HepG2 (cell line): ENCODE data around the gene C14orf119. TPM values are rescaled to one million over a fixed set of nuclear protein-coding genes. Genes with fewer than 3 reads are reported as not detected.

Source experiments
- ERF ChIP-seq: IDR thresholded peaks from 2 replicates; pipeline ENCODE4 v1.6.1; 2018; ENCODE audit warnings: missing biosample characterization, missing genetic modification reagents
- FOXP4 ChIP-seq: sonication (generic); formaldehyde crosslinking; IDR thresholded peaks from 2 replicates; pipeline ENCODE4 v1.4.0; 2020; ENCODE audit warnings: missing genetic modification reagents
- HOXA7 ChIP-seq: sonication (generic); formaldehyde crosslinking; IDR thresholded peaks from 2 replicates; pipeline ENCODE4 v1.8.1; 2022; ENCODE audit warnings: mild to moderate bottlenecking, missing genetic modification reagents, moderate library complexity
- MXD3 ChIP-seq: IDR thresholded peaks from 2 replicates; pipeline ENCODE4 v1.6.1; 2016; ENCODE audit warnings: mild to moderate bottlenecking, missing biosample characterization, missing genetic modification reagents
- MYC ChIP-seq: sonication (generic); formaldehyde crosslinking; IDR thresholded peaks from 2 replicates; pipeline ENCODE4 v1.9.0; 2021; ENCODE audit warnings: missing genetic modification reagents, borderline replicate concordance
- NFKB2 ChIP-seq: sonication (generic); formaldehyde crosslinking; IDR thresholded peaks from 2 replicates; pipeline ENCODE4 v1.4.0; 2020; ENCODE audit warnings: missing genetic modification reagents, borderline replicate concordance
- SRSF1 ChIP-seq: fragments of 200-400 bp; formaldehyde crosslinking; optimal IDR thresholded peaks from 2 replicates; pipeline ENCODE3; 2017; ENCODE audit warnings: mild to moderate bottlenecking, low read depth, low read length, moderate library complexity
- TMF1 ChIP-seq: sonication (generic); formaldehyde crosslinking; IDR thresholded peaks from 2 replicates; pipeline ENCODE4 v1.8.1; 2022; ENCODE audit warnings: low read depth, missing genetic modification reagents
- TRIM24 ChIP-seq: sonication (generic); formaldehyde crosslinking; IDR thresholded peaks from 2 replicates; pipeline ENCODE4 v1.8.0; 2022; ENCODE audit warnings: mild to moderate bottlenecking, missing genetic modification reagents
- UBTF ChIP-seq: sonication (generic); formaldehyde crosslinking; IDR thresholded peaks from 2 replicates; pipeline ENCODE4 v1.4.0; 2020; ENCODE audit warnings: mild to moderate bottlenecking, missing genetic modification reagents
- XBP1 ChIP-seq: sonication (generic); formaldehyde crosslinking; IDR thresholded peaks from 2 replicates; pipeline ENCODE4 v1.5.0; 2020; ENCODE audit warnings: missing genetic modification reagents
- ZFX ChIP-seq: sonication (generic); formaldehyde crosslinking; IDR thresholded peaks from 2 replicates; pipeline ENCODE4 v1.4.0; 2020; ENCODE audit warnings: mild to moderate bottlenecking, low read depth, missing genetic modification reagents, moderate library complexity
- ZNF292 ChIP-seq: sonication (generic); formaldehyde crosslinking; IDR thresholded peaks from 2 replicates; pipeline ENCODE4 v1.8.1; 2022; ENCODE audit warnings: mild to moderate bottlenecking, low read depth, missing genetic modification reagents, borderline replicate concordance
- ZNF30 ChIP-seq: sonication (generic); formaldehyde crosslinking; IDR thresholded peaks from 2 replicates; pipeline ENCODE4 v1.5.0; 2020; ENCODE audit warnings: mild to moderate bottlenecking, missing genetic modification reagents
- ZNF550 ChIP-seq: sonication (generic); formaldehyde crosslinking; IDR thresholded peaks from 2 replicates; pipeline ENCODE4 v1.4.0; 2020; ENCODE audit warnings: mild to moderate bottlenecking, missing genetic modification reagents, borderline replicate concordance
- ZNF577 ChIP-seq: sonication (generic); formaldehyde crosslinking; IDR thresholded peaks from 2 replicates; pipeline ENCODE4 v1.4.0; 2020; ENCODE audit warnings: mild to moderate bottlenecking, low read depth, missing genetic modification reagents, borderline replicate concordance
- ZNF720 ChIP-seq: sonication (generic); formaldehyde crosslinking; IDR thresholded peaks from 2 replicates; pipeline ENCODE4 v1.4.0; 2020; ENCODE audit warnings: missing genetic modification reagents
- ZNF768 ChIP-seq: sonication (generic); formaldehyde crosslinking; IDR thresholded peaks from 2 replicates; pipeline ENCODE4 v1.4.0; 2020; ENCODE audit warnings: missing genetic modification reagents
- ZNF891 ChIP-seq: sonication (generic); formaldehyde crosslinking; IDR thresholded peaks from 2 replicates; pipeline ENCODE4 v1.5.0; 2020; ENCODE audit warnings: mild to moderate bottlenecking, missing genetic modification reagents
- ZSCAN21 ChIP-seq: sonication (generic); formaldehyde crosslinking; IDR thresholded peaks from 2 replicates; pipeline ENCODE4 v1.8.0; 2022; ENCODE audit warnings: mild to moderate bottlenecking, missing genetic modification reagents, moderate library complexity, borderline replicate concordance
- polyA plus RNA-seq, 8 experiments: library from polyadenylated mRNA; depleted of rRNA in 3 of 8; stranded (reverse) in 7 of 8; unstranded in 1 of 8; fragments of >200 nt; fragmentation: Illumina TruSeq in 4 of 8; extraction: Trizol in 4 of 8; gene quantifications; 2 replicates each; pipeline versions ENCODE4 v1.2.1 to v1.2.3, GENCODE V29; 2011 to 2016; ENCODE audit warnings: low read depth in 4 of 8, missing spikeins in 1 of 8, mixed read lengths in 1 of 8; ENCODE audit not compliant: insufficient read depth in 1 of 8
- total RNA-seq, 5 experiments: library from RNA; depleted of rRNA; stranded (reverse); fragments of >200 nt; fragmentation: Illumina TruSeq; extraction: Trizol; gene quantifications; 2 replicates each; pipeline ENCODE4 v1.2.3, GENCODE V29; 2016; ENCODE audit warnings: low read depth in 1 of 5
- TF ChIP-seq, protein P1 (sequence below): sonication (generic); formaldehyde crosslinking; IDR thresholded peaks from 2 replicates; pipeline ENCODE4 v1.9.0; 2022; ENCODE audit warnings: low read depth, missing genetic modification reagents
- TF ChIP-seq, protein P2 (sequence below): sonication (generic); formaldehyde crosslinking; IDR thresholded peaks from 2 replicates; pipeline ENCODE4 v1.4.0; 2020; ENCODE audit warnings: mild to moderate bottlenecking, missing genetic modification reagents

Gene C14orf119
- total and polyA plus RNA-seq, 2 of the 13 experiments (the other 11 are each of a cell fraction or from before 2014, with no cell fraction given): 117 to 206 TPM

DNA sequence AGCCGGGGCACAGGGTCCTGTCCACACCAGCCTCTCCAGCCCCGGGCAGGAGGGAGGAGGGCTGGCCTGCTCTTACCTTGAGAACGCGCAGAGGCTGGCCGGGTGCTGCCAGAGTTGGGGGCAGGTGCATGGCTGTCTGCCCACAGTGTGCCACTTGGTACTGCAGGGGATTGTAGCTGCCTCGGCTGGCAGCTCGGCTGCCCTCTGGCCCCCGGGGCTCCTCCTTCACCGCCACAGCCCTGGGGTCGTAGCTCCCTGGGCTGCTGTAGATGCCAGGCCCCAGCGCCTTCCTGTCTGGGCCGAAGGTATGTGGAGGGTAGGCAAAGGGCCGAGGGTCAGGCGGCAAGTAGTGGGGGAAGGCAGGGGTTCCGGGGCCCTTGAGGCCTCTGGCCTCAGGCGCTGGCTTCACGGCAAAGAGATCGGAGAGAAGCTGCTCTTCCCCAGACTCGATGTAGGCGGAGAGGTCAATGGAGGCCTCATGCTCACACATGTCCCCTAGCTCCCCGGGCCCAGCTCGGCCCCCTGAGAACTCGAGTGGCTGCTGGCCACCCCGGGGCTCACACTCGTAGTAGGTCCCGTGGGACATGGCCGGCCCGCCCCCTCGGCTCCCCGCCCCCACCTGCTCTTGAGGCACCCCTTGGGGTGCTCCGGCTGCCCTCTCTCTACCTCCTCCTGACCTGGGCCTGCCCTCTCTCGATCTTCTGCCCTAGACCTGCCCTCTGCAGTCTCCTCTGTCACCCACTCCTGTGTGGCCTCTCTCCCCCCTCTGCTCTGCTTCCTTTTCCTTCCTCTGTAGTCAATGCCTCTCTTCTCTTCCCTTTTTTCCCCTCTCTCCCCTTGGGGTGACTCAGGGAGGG lies 23.4 kb downstream of the C14orf119 start, which contains the start of gene CEBPE (continued):
- TF ChIP-seq UBTF (0 out of 2 replicates have a peak, but pooled peaks have one; percentile 27), SRSF1 (no peak), ERF (no peak), ZNF292 (CRISPR knock-in tag) (no peak), XBP1 (CRISPR knock-in tag) (no peak), ZNF720 (CRISPR knock-in tag) (no peak), NFKB2 (peak; percentile 50; the same call in 1 of the 2 replicates), ZNF550 (CRISPR knock-in tag) (no peak), TRIM24 (CRISPR knock-in tag) (no peak), ZNF30 (no peak), ZNF768 (peak; percentile 67), ZNF891 (CRISPR knock-in tag) (0 out of 2 replicates have a peak, but pooled peaks have one; percentile 41), TMF1 (CRISPR knock-in tag) (no peak), ZFX (peak; percentile 46; the same call in 1 of the 2 replicates), MYC (CRISPR knock-in tag) (peak; percentile 36; the same call in 1 of the 2 replicates), MXD3 (0 out of 2 replicates have a peak, but pooled peaks have one; percentile 30), ZNF577 (CRISPR knock-in tag) (no peak), FOXP4 (CRISPR knock-in tag) (no peak), ZSCAN21 (peak; percentile 35; the same call in 1 of the 2 replicates), HOXA7 (CRISPR knock-in tag) (no peak)
- TF ChIP-seq, protein P1, sequence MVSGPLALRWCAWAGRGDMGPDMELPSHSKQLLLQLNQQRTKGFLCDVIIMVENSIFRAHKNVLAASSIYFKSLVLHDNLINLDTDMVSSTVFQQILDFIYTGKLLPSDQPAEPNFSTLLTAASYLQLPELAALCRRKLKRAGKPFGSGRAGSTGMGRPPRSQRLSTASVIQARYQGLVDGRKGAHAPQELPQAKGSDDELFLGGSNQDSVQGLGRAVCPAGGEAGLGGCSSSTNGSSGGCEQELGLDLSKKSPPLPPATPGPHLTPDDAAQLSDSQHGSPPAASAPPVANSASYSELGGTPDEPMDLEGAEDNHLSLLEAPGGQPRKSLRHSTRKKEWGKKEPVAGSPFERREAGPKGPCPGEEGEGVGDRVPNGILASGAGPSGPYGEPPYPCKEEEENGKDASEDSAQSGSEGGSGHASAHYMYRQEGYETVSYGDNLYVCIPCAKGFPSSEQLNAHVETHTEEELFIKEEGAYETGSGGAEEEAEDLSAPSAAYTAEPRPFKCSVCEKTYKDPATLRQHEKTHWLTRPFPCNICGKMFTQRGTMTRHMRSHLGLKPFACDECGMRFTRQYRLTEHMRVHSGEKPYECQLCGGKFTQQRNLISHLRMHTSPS (CRISPR knock-in tag): peak; percentile 74
- TF ChIP-seq, protein P2, sequence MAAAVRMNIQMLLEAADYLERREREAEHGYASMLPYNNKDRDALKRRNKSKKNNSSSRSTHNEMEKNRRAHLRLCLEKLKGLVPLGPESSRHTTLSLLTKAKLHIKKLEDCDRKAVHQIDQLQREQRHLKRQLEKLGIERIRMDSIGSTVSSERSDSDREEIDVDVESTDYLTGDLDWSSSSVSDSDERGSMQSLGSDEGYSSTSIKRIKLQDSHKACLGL (CRISPR knock-in tag): peak; percentile 21; the same call in 1 of the 2 replicates
